Iris pigment epithelial cell (primary cell): Measurements from ENCODE around the gene TOM1L1.

Experiments
- DNase-seq: peaks from one replicate; pipeline ENCODE4 v3.0.0-alpha.2; 2011; ENCODE audit warnings: low read depth

The TOM1L1 gene

DNA sequence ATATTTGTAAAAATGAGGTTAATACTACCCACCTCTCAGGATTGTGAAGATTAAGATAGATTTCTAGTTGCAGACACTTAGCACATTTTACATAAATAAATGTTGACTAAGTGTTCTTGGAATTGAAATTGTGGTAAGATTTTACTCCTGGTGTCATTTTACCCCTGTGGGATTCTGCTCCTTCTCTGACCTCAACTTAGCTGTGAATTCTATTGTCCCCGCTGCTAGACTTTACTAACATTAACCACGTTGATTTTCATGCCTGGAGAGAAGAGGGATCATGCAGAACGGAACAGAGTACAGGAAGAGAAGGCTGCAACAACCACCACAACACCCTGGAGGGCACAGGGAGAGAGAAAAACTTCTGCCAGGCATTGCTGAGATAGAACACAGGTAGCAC, 2.1 kb upstream of the TOM1L1 start:
- peak; percentile 52 for DNase-seq

DNA sequence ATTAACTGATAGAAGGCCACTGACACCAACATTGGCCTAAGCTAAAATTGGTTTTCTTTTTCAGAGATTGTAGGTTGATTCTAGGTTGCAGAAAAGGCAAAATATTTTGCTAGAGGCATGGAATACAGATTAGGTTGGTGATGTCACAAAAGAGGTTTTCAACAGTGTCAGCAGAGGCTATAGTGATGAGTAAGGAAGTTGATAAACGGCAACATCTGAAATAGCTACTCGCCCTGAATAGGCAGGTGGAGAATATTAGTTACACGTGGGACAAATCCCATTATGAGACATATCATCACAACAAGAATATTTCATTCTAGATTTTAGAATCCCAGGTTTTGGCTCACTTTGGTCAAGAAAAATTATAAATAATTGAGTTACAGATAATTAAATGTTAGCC, 1.5 kb upstream of the TOM1L1 start:
- DNase-seq, result no peak

DNA sequence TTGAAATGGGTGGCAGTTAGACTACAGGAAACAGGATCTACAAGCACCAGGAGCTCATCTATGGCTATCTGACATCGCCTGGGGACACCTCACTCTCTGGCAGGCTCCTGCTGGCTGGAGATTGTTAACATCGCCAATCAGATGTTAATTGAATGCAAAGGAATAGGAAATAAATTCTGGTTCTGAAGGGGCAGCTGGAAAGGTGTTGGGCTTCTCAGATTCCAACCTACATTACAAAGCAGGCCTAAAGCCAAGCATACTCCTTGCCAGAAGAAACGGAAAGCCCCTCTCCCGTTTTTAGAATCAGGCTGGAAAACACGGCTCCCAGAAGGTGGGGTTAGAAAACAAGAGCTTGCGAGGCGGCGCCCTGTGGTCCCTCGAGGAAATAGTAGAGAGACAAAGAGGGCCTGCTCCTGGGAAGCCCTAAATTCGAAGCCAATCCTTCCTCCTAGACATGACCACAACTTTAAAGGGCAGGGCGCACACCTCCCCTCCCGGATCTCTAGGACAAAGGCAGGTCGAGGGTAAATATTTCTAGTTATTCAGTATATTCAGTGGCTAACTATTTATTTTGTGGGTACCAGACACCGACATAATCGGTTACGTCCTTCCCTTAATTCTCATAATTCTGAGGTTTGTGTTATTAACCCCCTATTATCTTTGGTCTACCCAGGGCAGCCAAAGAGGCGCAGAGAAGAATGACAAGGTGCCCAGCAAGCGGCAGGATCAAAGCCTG, 763 bp upstream of the TOM1L1 start:
- no peak for DNase-seq

DNA sequence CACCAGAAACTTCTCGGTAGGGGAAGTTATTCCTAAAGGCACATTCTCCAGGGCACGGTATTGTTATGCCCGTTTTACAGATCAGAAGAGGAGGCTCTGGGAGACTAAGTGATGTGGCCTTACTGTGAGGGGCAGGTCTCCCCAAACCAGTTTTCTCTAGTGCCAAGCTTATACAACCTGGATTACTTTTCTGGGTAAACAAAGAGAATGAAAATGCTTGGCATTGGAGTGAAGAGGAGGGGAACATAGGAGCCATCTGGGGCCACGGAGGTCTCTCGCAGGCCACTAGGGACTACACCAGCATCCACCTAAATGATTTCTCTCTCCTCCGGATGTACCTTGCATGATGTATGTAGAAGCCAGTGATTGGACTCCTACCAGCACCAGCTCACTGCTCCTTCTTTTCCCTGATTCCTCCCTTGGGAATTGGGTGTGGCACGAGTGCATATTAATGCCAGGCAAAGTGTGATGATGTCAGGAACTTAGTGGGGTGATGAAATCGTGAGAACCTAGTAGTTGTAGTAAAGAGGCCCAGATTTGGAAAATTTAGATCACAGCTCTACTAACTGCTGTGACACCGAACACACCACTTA, 674 bp downstream of the TOM1L1 start:
- no peak for DNase-seq

DNA sequence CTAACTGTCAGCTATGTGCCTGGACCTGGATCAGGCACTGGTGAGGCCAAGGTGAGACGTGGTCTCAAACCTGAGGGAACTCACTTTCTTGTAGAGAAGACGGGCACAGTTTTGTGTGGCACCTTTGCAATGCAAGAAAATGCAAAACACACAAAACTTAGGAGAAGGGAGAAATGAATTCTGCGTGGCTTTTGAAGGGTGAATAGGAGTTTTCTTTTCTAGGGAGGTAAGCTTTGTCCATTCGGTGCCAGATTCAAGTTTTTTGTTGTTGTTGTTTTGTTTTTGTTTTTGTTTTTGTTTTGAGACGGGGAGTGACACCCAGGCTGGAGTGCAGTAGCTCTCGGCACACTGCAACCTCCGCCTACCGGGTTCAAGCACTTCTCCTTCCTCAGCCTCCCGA, 1.4 kb downstream of the TOM1L1 start:
- DNase-seq, result no peak

DNA sequence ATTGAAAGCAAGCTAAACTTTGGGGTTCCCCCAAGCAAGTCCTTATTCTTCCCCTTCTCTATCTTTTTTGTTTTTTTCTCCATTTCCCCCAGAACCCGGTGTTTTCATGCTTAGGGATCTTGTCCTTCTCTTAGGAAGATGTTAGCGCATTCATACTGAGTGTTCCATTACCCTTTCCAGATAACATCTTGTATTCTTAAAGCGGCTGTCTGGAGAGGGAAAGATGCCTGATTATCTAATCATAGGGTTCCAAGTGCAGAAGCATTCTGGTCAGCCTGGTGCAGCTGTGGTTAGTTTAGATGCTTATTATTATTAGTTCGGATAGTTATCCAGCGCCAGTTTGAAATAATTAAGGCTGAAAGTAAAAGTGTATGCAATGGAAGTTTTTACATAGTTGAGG, 2.0 kb downstream of the TOM1L1 start:
- DNase-seq, result no peak

DNA sequence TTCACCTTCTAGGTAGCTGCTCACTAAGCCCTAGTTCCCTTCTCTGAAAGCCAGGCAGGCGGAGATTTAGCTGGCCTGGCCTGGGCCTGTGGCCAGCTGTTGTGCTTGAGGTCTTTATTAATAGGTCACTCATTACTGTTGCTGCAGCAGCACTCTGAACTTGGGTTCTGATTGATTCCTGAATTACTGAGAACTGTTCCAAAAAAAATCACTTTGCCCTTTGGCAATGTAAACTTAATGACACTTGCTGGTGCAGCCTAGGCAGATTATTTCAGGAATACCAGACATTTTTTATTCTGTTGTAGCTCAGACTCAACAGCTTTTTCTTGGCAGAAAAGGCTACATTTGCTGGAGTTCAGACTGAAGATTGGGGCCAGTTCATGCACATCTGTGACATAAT, 2.7 kb downstream of the TOM1L1 start:
- DNase-seq, result no peak

DNA sequence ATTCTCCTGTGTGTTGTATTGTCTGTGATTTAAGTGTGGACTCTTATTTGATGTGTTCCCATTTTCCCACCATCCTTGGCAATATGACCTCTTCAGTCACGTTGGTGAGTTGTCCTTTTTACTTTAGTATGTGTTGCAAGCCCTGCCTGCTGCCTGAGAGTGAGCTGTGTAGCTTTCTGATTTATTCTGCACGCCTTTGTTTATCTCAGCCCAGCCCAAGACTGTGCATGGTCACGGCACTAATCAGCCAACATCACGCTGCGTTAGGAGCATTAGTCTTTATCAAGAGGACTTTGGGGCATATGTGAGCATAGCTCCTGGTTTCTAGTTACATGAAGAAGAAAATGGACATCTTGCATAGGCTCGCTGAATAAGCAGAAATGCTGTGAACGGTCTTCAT, 6.0 kb downstream of the TOM1L1 start:
- no peak for DNase-seq

DNA sequence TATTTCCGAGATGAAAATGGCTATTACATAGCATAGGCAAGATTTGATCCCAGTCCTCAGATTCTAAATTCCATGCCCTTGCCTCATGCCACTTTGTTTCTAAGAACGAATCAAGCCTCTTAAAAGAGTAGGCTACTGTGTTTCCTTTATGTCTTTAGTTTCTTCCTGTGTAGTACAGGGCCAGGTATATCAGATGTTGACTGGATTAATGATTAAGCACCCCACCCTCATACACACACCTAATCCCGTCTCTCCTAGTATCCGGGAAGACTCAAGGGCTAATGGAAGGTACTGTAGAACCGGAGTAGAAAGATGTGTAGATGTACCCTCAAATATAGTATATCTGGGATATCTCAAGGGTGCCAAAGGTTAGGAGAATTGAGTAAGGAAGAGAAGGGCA, 6.7 kb downstream of the TOM1L1 start:
- DNase-seq, result no peak

DNA sequence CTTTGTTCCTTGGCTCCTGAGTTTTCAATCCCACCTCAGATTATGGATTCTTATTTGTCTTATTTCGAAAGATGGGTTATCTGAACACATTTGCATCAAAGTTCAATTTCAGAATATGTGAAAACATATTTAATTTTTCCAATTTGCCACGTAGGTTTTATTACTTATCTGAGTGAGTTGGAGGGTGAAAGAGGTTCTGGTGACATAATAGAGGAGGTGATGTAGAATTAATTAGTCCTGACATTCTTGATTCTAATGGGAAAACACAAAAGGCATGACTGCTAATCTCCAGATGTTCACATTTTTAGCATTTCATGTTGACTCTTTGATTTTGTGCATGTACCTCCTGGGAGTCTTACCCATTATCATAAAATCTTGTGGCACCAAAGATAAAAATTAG, 9.1 kb downstream of the TOM1L1 start:
- no peak for DNase-seq

DNA sequence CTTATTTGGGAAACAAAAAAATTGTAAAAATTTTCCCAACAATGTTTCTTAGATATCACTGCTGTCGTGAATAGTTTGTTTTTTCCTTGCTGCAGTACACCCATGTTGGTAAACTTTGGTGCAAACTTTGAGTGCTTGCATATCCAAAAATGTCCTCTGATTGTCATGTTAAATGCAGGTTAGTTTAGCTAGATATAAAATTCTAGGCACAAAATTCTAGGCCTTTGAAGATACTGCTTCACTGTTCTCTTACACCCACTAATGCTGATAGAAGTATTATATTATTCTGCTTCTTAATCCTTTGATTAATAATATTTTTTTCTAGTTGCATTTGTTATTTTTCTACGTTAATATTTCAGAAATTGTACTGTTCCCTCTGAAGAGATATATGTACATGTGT, 16.1 kb downstream of the TOM1L1 start:
- DNase-seq, result no peak

DNA sequence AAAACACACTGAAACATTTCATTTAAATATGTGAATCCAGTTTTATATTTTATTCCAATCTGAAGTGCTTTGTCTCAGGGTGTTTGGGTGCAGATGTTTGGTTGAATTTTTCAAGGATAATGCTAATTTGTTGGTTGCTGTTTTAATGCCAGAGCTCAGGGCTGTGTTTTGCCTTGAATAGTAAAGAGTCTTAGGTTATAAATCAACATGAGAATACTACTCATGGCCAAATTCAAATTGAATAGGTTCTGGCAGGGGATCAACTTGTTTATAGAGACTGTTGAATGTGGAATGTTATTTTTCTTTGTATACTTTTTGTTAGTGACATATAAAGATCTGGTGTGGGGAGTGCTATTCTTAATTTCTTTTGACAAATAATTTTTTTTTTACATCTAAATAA, 18.8 kb downstream of the TOM1L1 start:
- no peak for DNase-seq

DNA sequence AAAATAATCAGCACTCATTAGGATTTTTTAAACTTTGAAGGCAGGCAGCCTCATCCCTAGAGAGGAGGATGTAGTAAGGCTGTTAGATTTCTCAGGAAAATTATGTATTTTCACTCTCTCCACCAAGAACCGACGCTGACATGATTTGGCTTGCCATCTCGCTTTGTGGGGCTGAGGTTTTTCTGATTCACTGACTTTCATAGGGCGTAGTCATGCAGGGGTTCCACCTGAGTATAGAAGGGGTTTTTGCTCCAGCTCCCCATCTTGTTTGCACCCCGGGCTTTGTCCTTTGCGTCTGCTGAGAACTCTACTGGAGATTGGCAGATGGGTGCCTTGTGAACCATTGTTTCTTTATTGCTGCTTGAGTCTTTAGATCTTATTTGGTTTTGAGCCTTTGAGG, 20.2 kb downstream of the TOM1L1 start:
- no peak for DNase-seq

DNA sequence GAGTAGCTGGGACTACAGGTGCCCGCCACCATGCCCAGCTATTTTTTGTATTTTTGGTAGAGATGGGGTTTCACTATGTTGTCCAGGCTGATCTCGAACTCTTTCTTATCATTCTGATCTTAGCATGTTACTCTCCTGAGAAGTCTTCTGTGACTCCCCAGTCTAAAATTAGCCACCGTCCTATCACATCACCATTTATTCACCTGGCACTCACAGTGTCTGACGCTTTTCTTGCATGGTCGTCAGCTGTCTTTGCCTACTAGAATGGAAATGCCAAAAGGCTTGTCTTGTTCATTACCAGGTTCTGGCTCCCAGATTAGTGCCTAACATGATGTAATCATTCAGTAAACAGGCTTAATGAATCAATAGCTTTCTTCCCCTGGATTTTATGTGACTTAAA, 23.8 kb downstream of the TOM1L1 start:
- no peak for DNase-seq

DNA sequence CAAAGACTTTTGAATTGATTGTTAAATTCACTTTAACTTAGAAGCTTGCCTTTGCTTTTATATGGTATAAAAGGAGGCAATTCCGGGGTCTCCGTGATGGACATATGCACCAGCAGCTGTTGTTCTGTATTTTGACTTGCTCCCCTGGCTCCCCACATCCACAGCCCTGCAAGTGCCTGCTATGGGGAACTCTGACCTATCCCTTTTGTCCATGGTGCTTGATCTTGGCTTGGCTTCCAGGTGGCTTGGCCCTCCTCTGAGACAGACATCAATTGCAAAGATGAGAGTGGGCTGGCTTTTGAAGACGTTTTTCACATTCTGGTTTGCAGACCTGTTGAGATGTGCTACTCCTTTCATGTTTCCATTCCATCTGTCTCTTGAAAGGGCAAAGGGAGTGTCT, 26.9 kb downstream of the TOM1L1 start:
- no peak for DNase-seq

DNA sequence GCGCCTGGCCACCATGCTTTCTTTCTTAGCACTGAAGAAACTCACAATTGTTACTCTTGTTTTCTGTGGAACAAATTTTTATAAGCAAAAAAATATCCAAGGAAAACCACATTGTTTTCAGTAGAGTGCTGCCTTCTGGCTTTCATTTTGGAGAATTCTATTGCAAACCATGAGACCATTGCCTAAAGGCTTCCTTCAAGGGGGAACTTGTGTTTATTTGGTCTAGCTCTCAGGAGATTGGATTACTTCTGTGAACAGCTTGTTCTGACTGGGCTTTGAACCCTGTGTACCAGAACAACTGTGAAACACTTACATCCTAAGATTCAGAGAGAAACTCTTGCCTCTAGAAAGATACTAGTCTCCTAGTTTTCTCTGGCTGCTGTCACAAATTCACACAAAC, 32.1 kb downstream of the TOM1L1 start:
- peak; percentile 24 for DNase-seq

DNA sequence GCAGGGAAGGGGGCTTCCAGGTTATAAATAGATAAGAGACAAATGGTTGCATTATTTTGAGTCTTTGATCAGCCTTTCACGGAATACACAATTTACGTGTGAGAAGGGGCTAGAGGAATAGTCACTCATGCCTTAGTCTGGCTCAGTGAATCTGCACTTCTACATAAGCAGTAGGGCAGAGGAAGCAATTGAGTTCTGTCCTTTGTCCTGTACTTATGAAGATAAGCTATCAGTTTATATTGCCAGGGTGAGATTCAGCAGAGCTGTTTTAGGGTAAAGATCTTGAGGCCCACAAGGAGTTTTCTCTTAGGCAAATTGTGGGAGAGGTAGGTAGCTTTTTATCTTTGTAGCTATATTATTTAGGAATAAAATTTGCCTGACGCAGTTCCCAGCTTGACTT, 33.3 kb downstream of the TOM1L1 start:
- no peak for DNase-seq

DNA sequence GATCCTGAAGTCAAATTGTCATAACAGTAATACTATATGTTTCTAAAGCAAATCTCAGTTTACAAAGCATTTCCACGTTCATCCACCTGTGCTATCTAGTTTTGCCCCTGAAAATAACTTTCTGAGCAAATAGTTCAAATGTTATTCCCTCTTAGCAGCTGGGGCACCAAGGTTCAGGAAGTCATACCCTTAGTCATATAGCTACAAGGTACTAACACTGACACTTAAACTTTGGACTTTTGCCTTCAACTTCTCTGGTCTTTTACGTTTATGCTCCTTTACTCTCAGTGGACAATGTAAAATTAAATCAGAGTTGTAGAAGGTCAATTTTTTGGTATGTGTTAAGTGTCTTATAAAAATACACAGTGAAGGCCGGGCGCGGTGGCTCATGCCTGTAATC, 34.8 kb downstream of the TOM1L1 start:
- DNase-seq, result no peak

DNA sequence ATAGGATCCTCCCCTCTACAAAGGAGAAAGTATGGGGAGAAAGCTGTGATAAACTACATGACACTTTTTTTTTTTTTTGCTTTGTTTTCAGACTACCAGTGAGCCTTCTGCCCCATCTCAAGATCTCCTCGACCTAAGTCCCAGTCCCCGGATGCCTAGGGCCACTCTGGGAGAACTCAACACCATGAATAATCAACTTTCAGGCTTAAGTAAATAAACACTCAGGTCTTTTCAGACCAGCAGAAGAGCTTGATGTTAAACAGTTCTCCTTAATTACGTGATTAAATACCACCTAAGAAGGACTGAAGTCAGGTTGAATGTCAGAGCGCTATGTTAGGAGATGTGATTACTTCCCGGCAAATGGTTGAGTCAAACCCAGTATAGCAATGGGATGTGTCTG, 36.4 kb downstream of the TOM1L1 start:
- no peak for DNase-seq

DNA sequence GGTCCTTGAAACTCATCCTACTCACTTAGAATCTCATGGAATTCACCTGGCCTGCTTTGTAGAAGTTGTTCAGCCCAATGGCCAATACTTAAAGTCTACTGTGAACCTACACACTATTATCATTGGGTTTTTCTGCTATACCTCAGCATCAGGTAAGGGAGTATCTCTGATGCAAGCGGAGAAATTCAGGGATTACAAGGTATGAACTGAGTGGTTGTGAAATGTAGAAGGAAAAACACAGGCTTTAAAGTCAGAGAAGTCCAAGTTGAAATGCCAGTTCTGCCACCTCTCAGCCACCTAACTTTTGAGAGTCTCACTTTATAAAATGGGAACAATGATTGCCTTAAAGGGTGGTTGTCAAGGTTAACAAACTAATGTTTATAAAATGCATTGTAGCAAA, 36.8 kb downstream of the TOM1L1 start:
- no peak for DNase-seq

DNA sequence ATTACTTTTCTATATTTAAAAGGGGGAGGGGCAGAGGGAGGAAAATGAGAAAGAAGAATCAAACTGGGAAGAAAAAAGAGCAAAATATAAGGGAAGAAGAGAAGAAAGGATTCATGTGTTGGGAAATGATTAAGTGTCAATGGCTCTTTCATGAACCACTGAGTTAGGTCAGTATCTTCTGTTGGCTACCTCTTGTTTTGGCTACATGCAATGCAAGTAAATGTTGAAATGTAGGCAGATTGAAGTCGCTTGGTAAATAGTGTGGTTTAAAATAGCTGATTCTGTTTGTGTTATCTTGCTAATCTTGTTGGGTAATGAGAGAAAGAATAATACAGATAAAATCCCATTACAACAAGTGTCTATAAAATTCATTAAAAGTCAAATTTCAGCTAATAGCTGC, 40.6 kb downstream of the TOM1L1 start:
- no peak for DNase-seq

DNA sequence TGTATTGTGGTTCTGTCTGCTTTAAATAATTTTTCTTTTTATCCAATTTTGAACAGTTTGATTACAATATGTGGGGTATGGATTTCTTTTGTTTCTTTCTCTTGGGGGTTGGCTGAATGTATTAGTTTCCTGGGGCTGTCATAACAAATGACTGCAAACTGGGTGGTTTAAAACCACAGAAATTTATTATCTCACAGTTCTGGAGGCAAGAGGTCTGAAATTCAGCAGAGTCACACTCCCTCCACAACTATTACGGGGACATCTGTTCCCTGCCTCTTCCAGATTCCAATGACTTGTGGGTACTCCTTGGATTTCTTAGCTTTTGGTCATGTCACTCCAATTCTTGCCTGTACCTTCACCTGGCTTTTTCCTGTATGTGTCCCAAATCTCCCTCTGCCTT, 44.1 kb downstream of the TOM1L1 start:
- peak; percentile 34 for DNase-seq

DNA sequence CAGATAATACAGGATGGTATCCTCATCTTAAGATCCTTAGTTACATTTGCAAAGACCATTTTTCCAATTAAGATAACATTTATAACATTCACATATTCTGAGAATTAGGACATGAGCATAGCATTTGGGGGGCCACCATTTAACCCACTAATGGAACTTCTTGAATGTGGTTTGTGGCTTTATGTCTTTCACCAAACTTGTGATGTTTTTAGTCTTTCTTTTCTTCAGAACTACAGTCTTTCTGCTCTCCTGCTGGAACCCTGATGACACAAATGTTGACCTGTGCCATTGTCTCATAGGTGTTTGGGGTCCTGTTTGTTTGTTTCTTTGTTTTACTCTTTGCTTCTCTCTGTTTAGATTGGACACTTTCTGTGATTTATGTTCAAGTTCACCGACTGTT, 44.6 kb downstream of the TOM1L1 start:
- DNase-seq, result no peak

DNA sequence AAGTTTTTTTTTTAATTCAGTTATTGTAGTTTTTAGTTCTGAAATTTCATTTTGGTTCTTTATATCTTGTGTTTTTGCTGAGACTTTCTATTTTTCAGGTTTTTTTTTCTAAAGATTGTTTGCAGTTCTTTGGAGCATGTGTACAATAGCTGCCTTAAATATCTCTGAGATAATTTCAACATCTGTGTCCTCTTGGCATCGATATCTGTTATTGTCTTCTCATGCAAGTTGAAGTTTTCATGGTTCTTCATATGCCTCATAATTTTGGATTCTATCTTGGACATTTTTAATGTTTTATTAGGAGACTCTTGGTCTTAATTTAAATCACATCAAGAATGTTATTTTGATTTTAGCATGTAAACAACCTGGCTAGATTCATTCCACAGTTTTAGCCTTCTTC, 45.0 kb downstream of the TOM1L1 start:
- no peak for DNase-seq
